GM23338 (cell line): ENCODE measurements around the gene PTTG1IP. TPM values are rescaled to one million over a fixed set of nuclear protein-coding genes. Genes with fewer than 3 reads are reported as not detected.

Source experiments
- ATAC-seq: fragments of 200-7000 bp; cut with Tn5 transposase; 3 replicates; pipeline ENCODE4 v1.9.1; 2020
- DNase-seq: peaks from one replicate; pipeline ENCODE4 v3.0.0-alpha.2; 2015; ENCODE audit warnings: low spot score
- H2AFZ ChIP-seq: fragments of 200-600 bp; sonication (generic); 2 replicates; pipeline ENCODE4 v1.8.0; 2016; ENCODE audit warnings: antibody characterized with exemption, mild to moderate bottlenecking, moderate library complexity
- H3F3A ChIP-seq: fragments of 200-600 bp; sonication (generic); replicated peaks from 2 replicates; pipeline ENCODE4 v1.8.0; 2017; ENCODE audit warnings: antibody characterized with exemption, mixed run types, low read depth
- H3K27ac ChIP-seq: fragments of 200-600 bp; sonication (generic); 2 replicates; pipeline ENCODE4 v1.6.1; 2016; ENCODE audit warnings: low read depth
- H3K27me3 ChIP-seq: fragments of 200-600 bp; sonication (generic); 2 replicates; pipeline ENCODE4 v1.8.0; 2016; ENCODE audit warnings: mild to moderate bottlenecking, mixed run types, moderate library complexity; ENCODE audit not compliant: insufficient read depth
- H3K36me3 ChIP-seq: fragments of 200-600 bp; sonication (generic); 2 replicates; pipeline ENCODE4 v1.8.0; 2016; ENCODE audit warnings: mild to moderate bottlenecking; ENCODE audit not compliant: insufficient read depth
- H3K4me1 ChIP-seq: fragments of 200-600 bp; sonication (generic); 2 replicates; pipeline ENCODE4 v1.8.0; 2016; ENCODE audit warnings: mild to moderate bottlenecking, moderate library complexity; ENCODE audit not compliant: insufficient read depth
- H3K4me2 ChIP-seq: fragments of 200-600 bp; sonication (generic); 2 replicates; pipeline ENCODE4 v1.7.1; 2017; ENCODE audit warnings: mixed run types
- H3K4me3 ChIP-seq: fragments of 200-600 bp; sonication (generic); 2 replicates; pipeline ENCODE4 v1.6.1; 2016; ENCODE audit warnings: mixed run types
- H3K79me2 ChIP-seq: fragments of 200-600 bp; sonication (generic); replicated peaks from 2 replicates; pipeline ENCODE4 v1.8.0; 2017; ENCODE audit warnings: mild to moderate bottlenecking; ENCODE audit not compliant: insufficient read depth
- H3K9me2 ChIP-seq: fragments of 200-600 bp; sonication (generic); 2 replicates; pipeline ENCODE4 v1.8.0; 2017; ENCODE audit not compliant: insufficient read depth
- H4K20me1 ChIP-seq: fragments of 200-600 bp; sonication (generic); replicated peaks from 2 replicates; pipeline ENCODE4 v1.8.0; 2017; ENCODE audit warnings: mild to moderate bottlenecking; ENCODE audit not compliant: insufficient read depth
- H3K27ac Mint-ChIP-seq: 2 replicates; pipeline ENCODE4 v1.8.0; 2020; ENCODE audit warnings: inconsistent platforms, mild to moderate bottlenecking, moderate library complexity, mixed read lengths
- H3K27me3 Mint-ChIP-seq: 3 replicates; pipeline ENCODE4 v1.8.0; 2022; ENCODE audit warnings: low read depth, mild to moderate bottlenecking, moderate library complexity, mixed read lengths, inconsistent platforms; ENCODE audit not compliant: insufficient read depth, poor library complexity
- H3K36me3 Mint-ChIP-seq: 3 replicates; pipeline ENCODE4 v1.8.0; 2021; ENCODE audit warnings: low read depth, mild to moderate bottlenecking, inconsistent platforms, moderate library complexity, mixed read lengths
- H3K4me1 Mint-ChIP-seq: 3 replicates; pipeline ENCODE4 v1.8.0; 2020; ENCODE audit warnings: mild to moderate bottlenecking, inconsistent platforms, mixed read lengths
- H3K4me3 Mint-ChIP-seq: 3 replicates; pipeline ENCODE4 v1.8.0; 2021; ENCODE audit warnings: moderate library complexity, mild to moderate bottlenecking, inconsistent platforms, mixed read lengths
- H3K9me3 Mint-ChIP-seq: 3 replicates; pipeline ENCODE4 v1.8.0; 2020; ENCODE audit warnings: moderate library complexity, mild to moderate bottlenecking, inconsistent platforms, mixed read lengths
- CREB1 ChIP-seq: fragments of 250-450 bp; sonication (Bioruptor Pico); IDR thresholded peaks from 2 replicates; pipeline ENCODE4 v1.5.0; 2020; ENCODE audit warnings: low read depth, mild to moderate bottlenecking, moderate library complexity
- NANOG ChIP-seq: IDR thresholded peaks from 2 replicates; pipeline ENCODE4 v1.6.1; 2016; ENCODE audit warnings: antibody characterized with exemption, borderline replicate concordance
- polyA plus RNA-seq: library from polyadenylated mRNA; unstranded; fragments of >200 nt; fragmentation: Nextera tagmentation; extraction: Ambion mirVana; gene quantifications from 2 replicates; pipeline ENCODE4 v1.2.1, GENCODE V29; 2016
- total RNA-seq: library from RNA; depleted of rRNA; stranded (reverse); fragments of >200 nt; shearing (Covaris generic); gene quantifications from 2 replicates; pipeline ENCODE4 v1.2.3, GENCODE V29; 2014
- TF ChIP-seq, protein P1 (sequence below): fragments of 250-450 bp; sonication (Bioruptor Pico); IDR thresholded peaks from 2 replicates; pipeline ENCODE4 v1.5.0; 2020; ENCODE audit warnings: mild to moderate bottlenecking, moderate library complexity
- TF ChIP-seq, protein P2 (sequence below): IDR thresholded peaks from 2 replicates; pipeline ENCODE4 v1.6.1; 2016; ENCODE audit warnings: antibody characterized with exemption

The PTTG1IP gene
- total and polyA plus RNA-seq, 2 experiments from 2014 or later, result 99.9 to 172 TPM

DNA sequence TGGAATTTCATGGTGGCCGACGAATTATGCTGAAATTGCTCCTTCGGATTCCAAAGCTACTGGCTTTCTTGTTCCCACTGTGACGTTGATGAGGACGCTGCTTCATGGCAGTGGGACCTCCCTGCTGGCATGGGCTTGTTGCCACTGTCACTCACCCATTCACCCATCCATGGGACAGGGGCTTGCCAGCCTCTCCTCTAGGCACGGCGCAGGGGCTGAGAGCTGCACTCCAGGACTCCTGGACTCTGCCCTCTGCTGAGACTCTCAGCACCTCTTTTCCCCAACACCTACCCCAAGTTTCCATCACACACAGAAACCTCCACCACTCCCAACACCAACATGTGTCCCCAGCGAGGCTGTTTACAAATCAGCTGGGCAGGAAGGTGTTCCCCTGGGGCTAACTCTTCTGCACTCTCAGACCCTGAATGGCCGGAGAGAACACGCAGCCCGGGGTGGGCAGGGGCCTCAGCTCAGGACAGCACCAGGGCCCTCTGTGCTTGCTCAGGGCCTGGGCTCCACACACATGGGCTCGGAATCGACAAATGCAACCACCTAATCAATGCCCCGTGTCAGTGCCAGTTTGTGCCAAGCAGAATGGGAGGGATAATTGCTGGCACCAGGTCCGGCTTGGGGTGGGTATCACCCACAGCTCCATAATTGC lies 44.1 kb upstream of the PTTG1IP start:
- Histone ChIP-seq H3K4me1 (peaks cover 6% of the 10 kb centered on the region; the same call in 1 of the 2 replicates), H3K27me3 (peaks cover 56% of the 10 kb centered on the region), H3K4me3 (no peak overlapping the region), H4K20me1 (no peaks in the 10 kb centered on the region), H3K36me3 (no peaks in the 10 kb centered on the region), H3K4me2 (no peak overlapping the region), H3F3A (no peaks in the 10 kb centered on the region), H3K9me2 (no peaks in the 10 kb centered on the region), H3K79me2 (no peaks in the 10 kb centered on the region), H3K27ac (no peak overlapping the region), H2AFZ (no peak overlapping the region)
- Mint-ChIP-seq H3K4me3 (no peak overlapping the region), H3K4me1 (peaks cover 12% of the 10 kb centered on the region), H3K9me3 (no peaks in the 10 kb centered on the region; the same call in 2 of the 3 replicates), H3K27me3 (peaks cover 65% of the 10 kb centered on the region), H3K27ac (no peak overlapping the region), H3K36me3 (no peaks in the 10 kb centered on the region)
- DNase-seq (no peak), ATAC-seq (no peak)
- TF ChIP-seq CREB1 (CRISPR knock-in tag) (no peak), NANOG (no peak)
- TF ChIP-seq, protein P1, sequence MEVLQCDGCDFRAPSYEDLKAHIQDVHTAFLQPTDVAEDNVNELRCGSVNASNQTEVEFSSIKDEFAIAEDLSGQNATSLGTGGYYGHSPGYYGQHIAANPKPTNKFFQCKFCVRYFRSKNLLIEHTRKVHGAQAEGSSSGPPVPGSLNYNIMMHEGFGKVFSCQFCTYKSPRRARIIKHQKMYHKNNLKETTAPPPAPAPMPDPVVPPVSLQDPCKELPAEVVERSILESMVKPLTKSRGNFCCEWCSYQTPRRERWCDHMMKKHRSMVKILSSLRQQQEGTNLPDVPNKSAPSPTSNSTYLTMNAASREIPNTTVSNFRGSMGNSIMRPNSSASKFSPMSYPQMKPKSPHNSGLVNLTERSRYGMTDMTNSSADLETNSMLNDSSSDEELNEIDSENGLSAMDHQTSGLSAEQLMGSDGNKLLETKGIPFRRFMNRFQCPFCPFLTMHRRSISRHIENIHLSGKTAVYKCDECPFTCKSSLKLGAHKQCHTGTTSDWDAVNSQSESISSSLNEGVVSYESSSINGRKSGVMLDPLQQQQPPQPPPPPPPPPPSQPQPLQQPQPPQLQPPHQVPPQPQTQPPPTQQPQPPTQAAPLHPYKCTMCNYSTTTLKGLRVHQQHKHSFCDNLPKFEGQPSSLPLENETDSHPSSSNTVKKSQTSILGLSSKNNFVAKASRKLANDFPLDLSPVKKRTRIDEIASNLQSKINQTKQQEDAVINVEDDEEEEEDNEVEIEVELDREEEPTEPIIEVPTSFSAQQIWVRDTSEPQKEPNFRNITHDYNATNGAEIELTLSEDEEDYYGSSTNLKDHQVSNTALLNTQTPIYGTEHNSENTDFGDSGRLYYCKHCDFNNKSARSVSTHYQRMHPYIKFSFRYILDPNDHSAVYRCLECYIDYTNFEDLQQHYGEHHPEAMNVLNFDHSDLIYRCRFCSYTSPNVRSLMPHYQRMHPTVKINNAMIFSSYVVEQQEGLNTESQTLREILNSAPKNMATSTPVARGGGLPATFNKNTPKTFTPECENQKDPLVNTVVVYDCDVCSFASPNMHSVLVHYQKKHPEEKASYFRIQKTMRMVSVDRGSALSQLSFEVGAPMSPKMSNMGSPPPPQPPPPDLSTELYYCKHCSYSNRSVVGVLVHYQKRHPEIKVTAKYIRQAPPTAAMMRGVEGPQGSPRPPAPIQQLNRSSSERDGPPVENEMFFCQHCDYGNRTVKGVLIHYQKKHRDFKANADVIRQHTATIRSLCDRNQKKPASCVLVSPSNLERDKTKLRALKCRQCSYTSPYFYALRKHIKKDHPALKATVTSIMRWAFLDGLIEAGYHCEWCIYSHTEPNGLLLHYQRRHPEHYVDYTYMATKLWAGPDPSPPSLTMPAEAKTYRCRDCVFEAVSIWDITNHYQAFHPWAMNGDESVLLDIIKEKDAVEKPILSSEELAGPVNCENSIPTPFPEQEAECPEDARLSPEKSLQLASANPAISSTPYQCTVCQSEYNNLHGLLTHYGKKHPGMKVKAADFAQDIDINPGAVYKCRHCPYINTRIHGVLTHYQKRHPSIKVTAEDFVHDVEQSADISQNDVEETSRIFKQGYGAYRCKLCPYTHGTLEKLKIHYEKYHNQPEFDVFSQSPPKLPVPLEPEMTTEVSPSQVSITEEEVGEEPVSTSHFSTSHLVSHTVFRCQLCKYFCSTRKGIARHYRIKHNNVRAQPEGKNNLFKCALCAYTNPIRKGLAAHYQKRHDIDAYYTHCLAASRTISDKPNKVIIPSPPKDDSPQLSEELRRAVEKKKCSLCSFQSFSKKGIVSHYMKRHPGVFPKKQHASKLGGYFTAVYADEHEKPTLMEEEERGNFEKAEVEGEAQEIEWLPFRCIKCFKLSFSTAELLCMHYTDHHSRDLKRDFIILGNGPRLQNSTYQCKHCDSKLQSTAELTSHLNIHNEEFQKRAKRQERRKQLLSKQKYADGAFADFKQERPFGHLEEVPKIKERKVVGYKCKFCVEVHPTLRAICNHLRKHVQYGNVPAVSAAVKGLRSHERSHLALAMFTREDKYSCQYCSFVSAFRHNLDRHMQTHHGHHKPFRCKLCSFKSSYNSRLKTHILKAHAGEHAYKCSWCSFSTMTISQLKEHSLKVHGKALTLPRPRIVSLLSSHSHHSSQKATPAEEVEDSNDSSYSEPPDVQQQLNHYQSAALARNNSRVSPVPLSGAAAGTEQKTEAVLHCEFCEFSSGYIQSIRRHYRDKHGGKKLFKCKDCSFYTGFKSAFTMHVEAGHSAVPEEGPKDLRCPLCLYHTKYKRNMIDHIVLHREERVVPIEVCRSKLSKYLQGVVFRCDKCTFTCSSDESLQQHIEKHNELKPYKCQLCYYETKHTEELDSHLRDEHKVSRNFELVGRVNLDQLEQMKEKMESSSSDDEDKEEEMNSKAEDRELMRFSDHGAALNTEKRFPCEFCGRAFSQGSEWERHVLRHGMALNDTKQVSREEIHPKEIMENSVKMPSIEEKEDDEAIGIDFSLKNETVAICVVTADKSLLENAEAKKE (CRISPR knock-in tag), result no peak
- TF ChIP-seq, protein P2, sequence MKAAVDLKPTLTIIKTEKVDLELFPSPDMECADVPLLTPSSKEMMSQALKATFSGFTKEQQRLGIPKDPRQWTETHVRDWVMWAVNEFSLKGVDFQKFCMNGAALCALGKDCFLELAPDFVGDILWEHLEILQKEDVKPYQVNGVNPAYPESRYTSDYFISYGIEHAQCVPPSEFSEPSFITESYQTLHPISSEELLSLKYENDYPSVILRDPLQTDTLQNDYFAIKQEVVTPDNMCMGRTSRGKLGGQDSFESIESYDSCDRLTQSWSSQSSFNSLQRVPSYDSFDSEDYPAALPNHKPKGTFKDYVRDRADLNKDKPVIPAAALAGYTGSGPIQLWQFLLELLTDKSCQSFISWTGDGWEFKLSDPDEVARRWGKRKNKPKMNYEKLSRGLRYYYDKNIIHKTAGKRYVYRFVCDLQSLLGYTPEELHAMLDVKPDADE, result no peak
